WTC11 (cell line): Measurements from ENCODE around the gene FYN. TPM values are rescaled to one million over a fixed set of nuclear protein-coding genes. Genes with fewer than 3 reads are reported as not detected.

Experiments used
- ATAC-seq: fragments of 200-7000 bp; cut with Tn5 transposase; 2 replicates; pipeline ENCODE4 v1.10.0; 2021; ENCODE audit warnings: mild to moderate bottlenecking, moderate library complexity
- CTCF ChIA-PET: fragments of 300-600 bp; sonication (Branson Sonifier 250); formaldehyde crosslinking; loops from one replicate; lab custom pipeline; 2021; ENCODE audit warnings: antibody characterized with exemption; lab: Charles Lee
- POLR2A ChIA-PET: fragments of 350-600 bp; sonication (Branson Sonifier 250); formaldehyde crosslinking; loops from one replicate; lab custom pipeline; 2021; ENCODE audit warnings: antibody characterized with exemption; lab: Charles Lee
- DNase-seq: peaks from one replicate; pipeline ENCODE4 v3.0.0; 2021; ENCODE audit warnings: low spot score
- H3K27ac Mint-ChIP-seq: 2 replicates; pipeline ENCODE4 v1.8.0; 2021; ENCODE audit warnings: mixed read lengths
- H3K27me3 Mint-ChIP-seq: 2 replicates; pipeline ENCODE4 v1.8.0; 2021; ENCODE audit warnings: low read depth, mild to moderate bottlenecking, moderate library complexity, mixed read lengths
- H3K36me3 Mint-ChIP-seq: 2 replicates; pipeline ENCODE4 v1.8.0; 2021; ENCODE audit warnings: mixed read lengths
- H3K4me1 Mint-ChIP-seq: 2 replicates; pipeline ENCODE4 v1.8.0; 2022; ENCODE audit warnings: mixed read lengths
- H3K4me3 Mint-ChIP-seq: 2 replicates; pipeline ENCODE4 v1.8.0; 2021; ENCODE audit warnings: mild to moderate bottlenecking, moderate library complexity, mixed read lengths
- H3K9me3 Mint-ChIP-seq: 2 replicates; pipeline ENCODE4 v1.8.0; 2021; ENCODE audit warnings: mixed read lengths
- ATF3 ChIP-seq: sonication (generic); formaldehyde crosslinking; conservative IDR thresholded peaks from 2 replicates; pipeline ENCODE4 v1.8.1; 2022; ENCODE audit warnings: mild to moderate bottlenecking, missing genetic modification reagents
- ATF6 ChIP-seq: sonication (generic); formaldehyde crosslinking; IDR thresholded peaks from 2 replicates; pipeline ENCODE4 v1.8.1; 2023; ENCODE audit warnings: mild to moderate bottlenecking, missing genetic modification reagents
- CREB1 ChIP-seq: sonication (generic); formaldehyde crosslinking; IDR thresholded peaks from 2 replicates; pipeline ENCODE4 v1.8.0; 2023; ENCODE audit warnings: mild to moderate bottlenecking, missing genetic modification reagents
- ESRRA ChIP-seq: sonication (generic); formaldehyde crosslinking; IDR thresholded peaks from 2 replicates; pipeline ENCODE4 v1.8.1; 2022; ENCODE audit warnings: mild to moderate bottlenecking, missing genetic modification reagents, borderline replicate concordance
- FOXK1 ChIP-seq: sonication (generic); formaldehyde crosslinking; IDR thresholded peaks from 2 replicates; pipeline ENCODE4 v1.8.0; 2022; ENCODE audit warnings: mild to moderate bottlenecking, moderate library complexity, missing genetic modification reagents
- FOXP1 ChIP-seq: sonication (generic); formaldehyde crosslinking; IDR thresholded peaks from 2 replicates; pipeline ENCODE4 v1.8.0; 2022; ENCODE audit warnings: missing genetic modification reagents, mild to moderate bottlenecking, moderate library complexity, borderline replicate concordance
- HMGXB4 ChIP-seq: sonication (generic); formaldehyde crosslinking; IDR thresholded peaks from 2 replicates; pipeline ENCODE4 v1.8.1; 2023; ENCODE audit warnings: mild to moderate bottlenecking, moderate library complexity, missing genetic modification reagents
- IRF2 ChIP-seq: sonication (generic); formaldehyde crosslinking; IDR thresholded peaks from 2 replicates; pipeline ENCODE4 v1.8.0; 2022; ENCODE audit warnings: low read depth, missing genetic modification reagents, borderline replicate concordance
- MLX ChIP-seq: sonication (generic); formaldehyde crosslinking; IDR thresholded peaks from 2 replicates; pipeline ENCODE4 v1.8.1; 2023; ENCODE audit warnings: mild to moderate bottlenecking, missing genetic modification reagents, moderate library complexity
- NFATC4 ChIP-seq: fragments of 250-450 bp; sonication (Bioruptor Pico); IDR thresholded peaks from 2 replicates; pipeline ENCODE4 v1.9.0; 2021; ENCODE audit warnings: mild to moderate bottlenecking
- SOX15 ChIP-seq: fragments of 250-450 bp; sonication (Bioruptor Pico); IDR thresholded peaks from 2 replicates; pipeline ENCODE4 v1.9.0; 2021; ENCODE audit warnings: mild to moderate bottlenecking
- TEAD4 ChIP-seq: sonication (generic); formaldehyde crosslinking; IDR thresholded peaks from 2 replicates; pipeline ENCODE4 v1.8.0; 2022; ENCODE audit warnings: mild to moderate bottlenecking, missing genetic modification reagents
- TP53 ChIP-seq: sonication (generic); formaldehyde crosslinking; IDR thresholded peaks from 2 replicates; pipeline ENCODE4 v1.8.1; 2023; ENCODE audit warnings: mild to moderate bottlenecking, missing genetic modification reagents
- USF1 ChIP-seq: sonication (generic); formaldehyde crosslinking; IDR thresholded peaks from 2 replicates; pipeline ENCODE4 v1.8.0; 2022; ENCODE audit warnings: mild to moderate bottlenecking, missing genetic modification reagents
- USF2 ChIP-seq: sonication (generic); formaldehyde crosslinking; IDR thresholded peaks from 2 replicates; pipeline ENCODE4 v1.8.1; 2023; ENCODE audit warnings: mild to moderate bottlenecking, missing genetic modification reagents, moderate library complexity
- ZBTB21 ChIP-seq: sonication (generic); formaldehyde crosslinking; IDR thresholded peaks from 2 replicates; pipeline ENCODE4 v1.8.1; 2023; ENCODE audit warnings: mild to moderate bottlenecking, missing genetic modification reagents, borderline replicate concordance
- ZNF232 ChIP-seq: sonication (generic); formaldehyde crosslinking; IDR thresholded peaks from 2 replicates; pipeline ENCODE4 v1.8.0; 2022; ENCODE audit warnings: mild to moderate bottlenecking, missing genetic modification reagents
- ZNF423 ChIP-seq: fragments of 250-450 bp; sonication (Bioruptor Pico); IDR thresholded peaks from 2 replicates; pipeline ENCODE4 v2.1.2; 2022; ENCODE audit warnings: mild to moderate bottlenecking, moderate library complexity
- ZNF671 ChIP-seq: fragments of 250-450 bp; sonication (Bioruptor Pico); IDR thresholded peaks from 2 replicates; pipeline ENCODE4 v1.8.0; 2021; ENCODE audit warnings: mild to moderate bottlenecking
- total RNA-seq: library from RNA; stranded (reverse); gene quantifications from 3 replicates; pipeline ENCODE4 v1.2.3, GENCODE V29; 2021
- TF ChIP-seq, protein P1 (sequence below): sonication (generic); formaldehyde crosslinking; IDR thresholded peaks from 2 replicates; pipeline ENCODE4 v1.8.1; 2022; ENCODE audit warnings: low read depth, missing genetic modification reagents, borderline replicate concordance
- TF ChIP-seq, protein P2 (sequence below): fragments of 250-450 bp; sonication (Bioruptor Pico); IDR thresholded peaks from 2 replicates; pipeline ENCODE4 v1.9.0; 2021; ENCODE audit warnings: mild to moderate bottlenecking
- TF ChIP-seq, protein P3 (sequence below): sonication (generic); formaldehyde crosslinking; IDR thresholded peaks from 2 replicates; pipeline ENCODE4 v1.8.1; 2022; ENCODE audit warnings: mild to moderate bottlenecking, missing genetic modification reagents, moderate library complexity, borderline replicate concordance

Gene FYN
- total RNA-seq, 1 experiment from 2014 or later = 63.9 TPM

DNA sequence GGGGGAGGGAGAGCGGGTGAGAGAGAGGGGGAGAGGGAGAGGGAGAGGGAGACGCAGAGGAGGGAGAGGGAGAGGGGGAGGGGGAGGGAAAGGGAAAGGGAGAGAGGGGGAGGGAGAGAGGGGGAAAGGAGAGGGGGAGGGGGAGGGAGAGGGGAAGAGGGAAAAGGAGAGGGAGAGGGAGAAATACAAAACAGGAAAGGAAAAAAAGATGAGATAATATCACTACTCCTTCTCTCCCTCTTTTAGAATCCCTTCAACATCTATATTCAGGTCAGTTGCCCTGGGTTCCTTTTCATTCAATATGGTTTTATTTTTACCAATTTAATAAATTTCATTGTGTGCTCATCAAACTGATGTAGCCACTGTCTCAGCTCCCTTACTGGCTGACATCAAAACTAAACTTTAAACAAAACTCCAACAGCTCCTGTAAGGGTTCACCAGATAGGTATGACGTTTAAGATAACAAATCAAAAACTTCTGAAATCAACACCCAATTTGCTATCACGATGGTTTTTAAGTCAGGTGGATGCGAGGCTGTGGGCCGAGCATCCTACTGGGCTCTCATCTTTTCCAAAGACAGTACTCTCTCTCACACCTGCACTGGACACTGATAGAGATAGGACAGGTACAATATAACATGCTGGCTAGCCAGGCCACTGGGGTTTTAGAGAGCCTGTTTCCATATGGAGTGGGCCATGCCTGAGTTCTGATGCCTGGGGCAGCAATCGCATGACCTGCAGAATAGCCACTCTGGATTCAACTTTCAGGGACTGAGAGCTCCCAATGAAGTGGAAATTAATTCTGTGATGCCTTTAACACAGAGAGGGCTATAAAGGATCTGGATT is 99.5 kb downstream of the FYN start (continued):
- TF ChIP-seq, protein P1, sequence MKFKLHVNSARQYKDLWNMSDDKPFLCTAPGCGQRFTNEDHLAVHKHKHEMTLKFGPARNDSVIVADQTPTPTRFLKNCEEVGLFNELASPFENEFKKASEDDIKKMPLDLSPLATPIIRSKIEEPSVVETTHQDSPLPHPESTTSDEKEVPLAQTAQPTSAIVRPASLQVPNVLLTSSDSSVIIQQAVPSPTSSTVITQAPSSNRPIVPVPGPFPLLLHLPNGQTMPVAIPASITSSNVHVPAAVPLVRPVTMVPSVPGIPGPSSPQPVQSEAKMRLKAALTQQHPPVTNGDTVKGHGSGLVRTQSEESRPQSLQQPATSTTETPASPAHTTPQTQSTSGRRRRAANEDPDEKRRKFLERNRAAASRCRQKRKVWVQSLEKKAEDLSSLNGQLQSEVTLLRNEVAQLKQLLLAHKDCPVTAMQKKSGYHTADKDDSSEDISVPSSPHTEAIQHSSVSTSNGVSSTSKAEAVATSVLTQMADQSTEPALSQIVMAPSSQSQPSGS (CRISPR knock-in tag) = no peak
- TF ChIP-seq ZNF423 (CRISPR knock-in tag) (no peak), USF2 (CRISPR knock-in tag) (no peak)
- TF ChIP-seq, all 79 proteins: peak for 0

- ATAC-seq = no peak
- no peaks in the 10 kb centered on the region for H3K36me3 Mint-ChIP-seq
- H3K9me3 Mint-ChIP-seq = no peaks in the 10 kb centered on the region
- no peaks in the 10 kb centered on the region for H3K27me3 Mint-ChIP-seq
- ChIA-PET POLR2A (no interaction called here), CTCF (no interaction called here)
- no peak overlapping the region for H3K4me3 Mint-ChIP-seq
- no peak overlapping the region for H3K27ac Mint-ChIP-seq
- peaks cover 46% of the 10 kb centered on the region for H3K4me1 Mint-ChIP-seq
- DNase-seq = no peak
- no peak for TF ChIP-seq MLX
- TF ChIP-seq, protein P2, sequence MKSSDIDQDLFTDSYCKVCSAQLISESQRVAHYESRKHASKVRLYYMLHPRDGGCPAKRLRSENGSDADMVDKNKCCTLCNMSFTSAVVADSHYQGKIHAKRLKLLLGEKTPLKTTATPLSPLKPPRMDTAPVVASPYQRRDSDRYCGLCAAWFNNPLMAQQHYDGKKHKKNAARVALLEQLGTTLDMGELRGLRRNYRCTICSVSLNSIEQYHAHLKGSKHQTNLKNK (CRISPR knock-in tag) = no peak
- TF ChIP-seq FOXK1 = no peak
- TF ChIP-seq ATF3 (CRISPR knock-in tag) = no peak
- no peak for TF ChIP-seq SOX15 (CRISPR knock-in tag)
- no peak for TF ChIP-seq HMGXB4
- TF ChIP-seq ATF6 (CRISPR knock-in tag) = no peak
- TF ChIP-seq CREB1 = no peak
- no peak for TF ChIP-seq IRF2 (CRISPR knock-in tag)
- no peak for TF ChIP-seq ZNF671 (CRISPR knock-in tag)
- TF ChIP-seq USF1 (CRISPR knock-in tag) = no peak
- no peak for TF ChIP-seq FOXP1 (CRISPR knock-in tag)
- TF ChIP-seq ESRRA (CRISPR knock-in tag) = no peak
- no peak for TF ChIP-seq TEAD4 (CRISPR knock-in tag)
- TF ChIP-seq ZNF232 (CRISPR knock-in tag) = no peak
- no peak for TF ChIP-seq NFATC4 (CRISPR knock-in tag)
- TF ChIP-seq TP53 (CRISPR knock-in tag) = no peak
- no peak for TF ChIP-seq ZBTB21 (CRISPR knock-in tag)
- no peak for TF ChIP-seq ZNF423 (CRISPR knock-in tag)
- TF ChIP-seq, protein P3, sequence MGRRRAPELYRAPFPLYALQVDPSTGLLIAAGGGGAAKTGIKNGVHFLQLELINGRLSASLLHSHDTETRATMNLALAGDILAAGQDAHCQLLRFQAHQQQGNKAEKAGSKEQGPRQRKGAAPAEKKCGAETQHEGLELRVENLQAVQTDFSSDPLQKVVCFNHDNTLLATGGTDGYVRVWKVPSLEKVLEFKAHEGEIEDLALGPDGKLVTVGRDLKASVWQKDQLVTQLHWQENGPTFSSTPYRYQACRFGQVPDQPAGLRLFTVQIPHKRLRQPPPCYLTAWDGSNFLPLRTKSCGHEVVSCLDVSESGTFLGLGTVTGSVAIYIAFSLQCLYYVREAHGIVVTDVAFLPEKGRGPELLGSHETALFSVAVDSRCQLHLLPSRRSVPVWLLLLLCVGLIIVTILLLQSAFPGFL (CRISPR knock-in tag) = no peak
These were observed 100.9 kb downstream of the FYN start for GRCh38 chr6:111772381-111772780.
